Calu3 (cell line): ENCODE measurements around the gene DBNDD1. TPM values are rescaled to one million over a fixed set of nuclear protein-coding genes. Genes with fewer than 3 reads are reported as not detected.

Source experiments
- BruUV-seq: library from RNA; stranded (reverse); fragments of 400-500 nt; replicated peaks from 2 replicates; lab custom pipeline; 2021; lab: Mats Ljungman, UMichigan
- CTCF ChIA-PET: fragments of 300-600 bp; sonication (Branson Sonifier 250); formaldehyde crosslinking; loops from one replicate; lab custom pipeline; 2022; ENCODE audit warnings: antibody characterized with exemption; lab: Charles Lee
- DNase-seq: peaks from one replicate; pipeline ENCODE4 v3.0.0; 2022
- H3K27ac Mint-ChIP-seq: one replicate; pipeline ENCODE4 v1.8.0; 2022; ENCODE audit warnings: mixed read lengths; ENCODE audit not compliant: unreplicated experiment
- H3K27me3 Mint-ChIP-seq: one replicate; pipeline ENCODE4 v1.8.0; 2022; ENCODE audit warnings: mixed read lengths; ENCODE audit not compliant: unreplicated experiment
- H3K36me3 Mint-ChIP-seq: one replicate; pipeline ENCODE4 v1.8.0; 2022; ENCODE audit warnings: mild to moderate bottlenecking, moderate library complexity, mixed read lengths; ENCODE audit not compliant: insufficient read depth, unreplicated experiment
- H3K4me1 Mint-ChIP-seq: one replicate; pipeline ENCODE4 v1.8.0; 2022; ENCODE audit warnings: mild to moderate bottlenecking, low read depth, mixed read lengths; ENCODE audit not compliant: unreplicated experiment
- H3K4me3 Mint-ChIP-seq: one replicate; pipeline ENCODE4 v1.8.0; 2022; ENCODE audit warnings: mild to moderate bottlenecking, low read depth, moderate library complexity, mixed read lengths; ENCODE audit not compliant: unreplicated experiment
- H3K9me3 Mint-ChIP-seq: one replicate; pipeline ENCODE4 v1.8.0; 2022; ENCODE audit warnings: low read depth, mixed read lengths; ENCODE audit not compliant: unreplicated experiment
- intact Hi-C: fragments of 100-400 bp; cut with micrococcal nuclease; formaldehyde crosslinking; loops from one replicate; pipeline ENCODE4 v1.10.0; 2022; ENCODE audit not compliant: unreplicated experiment
- total RNA-seq: library from RNA; stranded (reverse); gene quantifications from 2 replicates; pipeline ENCODE4 v1.2.3, GENCODE V29; 2022
- TF ChIP-seq, protein P1 (sequence below): fragments of 200-600 bp; IDR thresholded peaks from one replicate; pipeline ENCODE4 v1.8.0; 2022; ENCODE audit warnings: antibody characterized with exemption; ENCODE audit not compliant: unreplicated experiment

The DBNDD1 gene
- total RNA-seq, 1 experiment from 2014 or later, result 39.9 TPM

DNA sequence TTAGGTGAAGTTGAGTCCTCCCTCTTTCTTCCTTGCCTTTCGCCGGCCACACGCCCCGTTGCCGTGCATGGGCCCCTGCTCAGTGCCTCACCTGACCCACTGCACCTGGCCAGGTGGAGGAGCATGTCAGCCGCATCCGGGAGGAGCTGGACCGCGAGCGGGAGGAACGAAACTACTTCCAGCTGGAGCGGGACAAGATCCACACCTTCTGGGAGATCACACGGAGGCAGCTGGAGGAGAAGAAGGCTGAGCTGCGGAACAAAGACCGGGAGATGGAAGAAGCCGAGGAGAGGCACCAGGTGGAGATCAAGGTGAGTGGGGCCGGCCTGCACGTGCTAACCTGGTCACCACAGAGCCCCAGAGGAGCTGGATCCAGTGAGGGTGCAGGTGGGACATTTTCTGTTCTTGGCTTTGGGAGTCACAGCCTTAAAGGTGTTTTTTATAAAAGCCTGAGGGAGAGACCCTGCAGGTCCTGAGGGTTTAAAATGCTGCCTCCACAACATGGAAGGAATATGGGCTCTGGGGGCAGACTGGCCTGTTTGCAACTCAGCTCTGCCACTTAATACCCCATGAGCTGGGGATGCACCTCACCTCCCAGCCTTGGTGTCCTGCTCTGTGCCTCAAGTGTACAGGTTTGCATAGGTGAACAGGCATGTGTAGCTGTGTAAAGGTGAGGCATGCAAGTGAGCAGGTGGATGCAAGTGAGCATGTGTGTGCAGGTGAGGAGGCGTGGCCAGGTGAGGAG is 12.1 kb upstream of the DBNDD1 start:
- Mint-ChIP-seq H3K27ac (no peak overlapping the region), H3K36me3 (peaks cover 58% of the 10 kb centered on the region), H3K4me3 (no peak overlapping the region), H3K27me3 (no peaks in the 10 kb centered on the region), H3K4me1 (no peaks in the 10 kb centered on the region), H3K9me3 (no peaks in the 10 kb centered on the region)
- TF ChIP-seq, protein P1, sequence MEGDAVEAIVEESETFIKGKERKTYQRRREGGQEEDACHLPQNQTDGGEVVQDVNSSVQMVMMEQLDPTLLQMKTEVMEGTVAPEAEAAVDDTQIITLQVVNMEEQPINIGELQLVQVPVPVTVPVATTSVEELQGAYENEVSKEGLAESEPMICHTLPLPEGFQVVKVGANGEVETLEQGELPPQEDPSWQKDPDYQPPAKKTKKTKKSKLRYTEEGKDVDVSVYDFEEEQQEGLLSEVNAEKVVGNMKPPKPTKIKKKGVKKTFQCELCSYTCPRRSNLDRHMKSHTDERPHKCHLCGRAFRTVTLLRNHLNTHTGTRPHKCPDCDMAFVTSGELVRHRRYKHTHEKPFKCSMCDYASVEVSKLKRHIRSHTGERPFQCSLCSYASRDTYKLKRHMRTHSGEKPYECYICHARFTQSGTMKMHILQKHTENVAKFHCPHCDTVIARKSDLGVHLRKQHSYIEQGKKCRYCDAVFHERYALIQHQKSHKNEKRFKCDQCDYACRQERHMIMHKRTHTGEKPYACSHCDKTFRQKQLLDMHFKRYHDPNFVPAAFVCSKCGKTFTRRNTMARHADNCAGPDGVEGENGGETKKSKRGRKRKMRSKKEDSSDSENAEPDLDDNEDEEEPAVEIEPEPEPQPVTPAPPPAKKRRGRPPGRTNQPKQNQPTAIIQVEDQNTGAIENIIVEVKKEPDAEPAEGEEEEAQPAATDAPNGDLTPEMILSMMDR, result no peak
- no peak for DNase-seq
- CTCF ChIA-PET, result no interaction called here
- intact Hi-C loops, result no loop called here
- BruUV-seq, result no TSS peak

DNA sequence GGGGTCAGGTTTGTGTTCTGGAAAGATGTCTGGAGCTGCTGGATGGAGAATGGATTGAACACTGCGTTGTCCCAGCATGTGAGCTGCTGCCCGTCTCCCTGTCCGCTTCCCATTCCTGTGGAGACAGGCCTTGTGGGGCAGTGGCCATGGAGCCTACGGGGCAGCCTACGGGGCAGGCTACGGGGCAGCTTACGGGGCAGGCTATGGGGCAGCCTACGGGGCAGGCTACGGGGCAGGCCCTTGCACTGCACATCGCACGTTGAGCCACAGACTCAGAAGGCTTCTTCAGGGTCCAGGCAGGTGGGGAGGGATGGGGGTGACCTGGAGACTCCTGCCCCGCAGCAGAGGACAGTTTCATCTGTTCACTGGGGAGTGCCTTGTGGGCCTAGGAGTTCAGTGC is 9.7 kb upstream of the DBNDD1 start:
- CTCF ChIA-PET, result no interaction called here
- intact Hi-C loops, result no loop called here
- Mint-ChIP-seq H3K27ac (no peak overlapping the region), H3K4me3 (no peak overlapping the region), H3K27me3 (no peaks in the 10 kb centered on the region), H3K9me3 (no peaks in the 10 kb centered on the region), H3K4me1 (no peaks in the 10 kb centered on the region), H3K36me3 (peaks cover 49% of the 10 kb centered on the region)
- no peak for DNase-seq
- BruUV-seq, result no TSS peak
- TF ChIP-seq, protein P1, result no peak

DNA sequence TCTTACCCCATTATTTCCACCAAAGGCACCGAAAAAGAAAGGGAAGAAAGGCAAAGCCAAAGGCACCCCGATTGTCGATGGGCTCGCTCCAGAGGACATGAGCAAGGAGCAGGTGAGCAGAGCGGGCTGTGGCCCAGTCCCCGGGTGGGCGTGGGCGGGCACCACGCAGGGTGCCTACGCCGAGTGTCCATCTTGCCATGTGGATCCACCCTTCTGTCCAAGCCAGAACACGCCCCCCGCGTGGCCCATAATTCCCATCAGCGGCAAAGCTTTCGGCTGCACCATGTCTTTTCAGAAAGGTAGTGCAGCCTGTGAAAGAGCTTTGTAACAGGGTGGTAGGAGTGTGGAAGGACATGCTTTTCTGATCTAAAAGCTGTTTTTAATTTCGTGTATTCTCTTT is 8.4 kb upstream of the DBNDD1 start:
- no peak for DNase-seq
- no peaks in the 10 kb centered on the region for H3K27me3 Mint-ChIP-seq
- no peaks in the 10 kb centered on the region for H3K9me3 Mint-ChIP-seq
- no peak overlapping the region for H3K27ac Mint-ChIP-seq
- H3K36me3 Mint-ChIP-seq, result peaks cover 49% of the 10 kb centered on the region
- CTCF ChIA-PET, result no interaction called here
- intact Hi-C loops, result no loop called here
- no peak overlapping the region for H3K4me3 Mint-ChIP-seq
- H3K4me1 Mint-ChIP-seq, result no peaks in the 10 kb centered on the region
- BruUV-seq, result no TSS peak
- TF ChIP-seq, protein P1, result no peak

DNA sequence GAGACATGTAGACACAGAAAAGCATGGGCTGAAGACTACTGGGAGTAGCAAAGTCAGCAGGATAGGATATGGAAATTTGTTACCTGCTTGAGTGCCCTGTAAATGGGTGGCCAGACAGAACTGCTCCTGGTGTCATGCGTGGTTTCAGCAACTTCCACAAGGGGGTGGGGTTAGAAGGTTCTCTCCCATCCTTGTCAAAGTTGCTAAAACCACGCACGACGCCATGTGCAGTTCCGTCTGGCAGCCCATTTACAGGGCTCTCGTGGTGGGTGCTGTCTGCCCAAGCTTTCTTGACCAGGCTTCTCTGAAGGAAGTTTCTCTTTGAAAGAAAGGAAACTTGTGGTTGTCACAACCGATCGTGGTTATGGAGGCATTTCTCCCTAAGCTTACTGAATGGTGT is 6.9 kb upstream of the DBNDD1 start:
- no peak overlapping the region for H3K4me3 Mint-ChIP-seq
- peaks cover 2% of the 10 kb centered on the region for H3K9me3 Mint-ChIP-seq
- CTCF ChIA-PET, result interaction anchor here (0.7 to 0.9 kb wide), 2 partner anchors 9 to 18 kb away, joined by 3 read pairs; no protein-coding TSS in a partner anchor
- H3K4me1 Mint-ChIP-seq, result peaks cover 13% of the 10 kb centered on the region
- intact Hi-C loops, result no loop called here
- H3K36me3 Mint-ChIP-seq, result peaks cover 56% of the 10 kb centered on the region
- TF ChIP-seq, protein P1, result no peak
- BruUV-seq, result no TSS peak
- no peak for DNase-seq
- no peak overlapping the region for H3K27ac Mint-ChIP-seq
- no peaks in the 10 kb centered on the region for H3K27me3 Mint-ChIP-seq
